ENCODE data around the gene MYO5C.
"Not testable (repeated sequence)": the region's sequence is repeated elsewhere in the genome, so short reads cannot be mapped to it uniquely, and the experiment has no call there.

MYO5C gene

DNA sequence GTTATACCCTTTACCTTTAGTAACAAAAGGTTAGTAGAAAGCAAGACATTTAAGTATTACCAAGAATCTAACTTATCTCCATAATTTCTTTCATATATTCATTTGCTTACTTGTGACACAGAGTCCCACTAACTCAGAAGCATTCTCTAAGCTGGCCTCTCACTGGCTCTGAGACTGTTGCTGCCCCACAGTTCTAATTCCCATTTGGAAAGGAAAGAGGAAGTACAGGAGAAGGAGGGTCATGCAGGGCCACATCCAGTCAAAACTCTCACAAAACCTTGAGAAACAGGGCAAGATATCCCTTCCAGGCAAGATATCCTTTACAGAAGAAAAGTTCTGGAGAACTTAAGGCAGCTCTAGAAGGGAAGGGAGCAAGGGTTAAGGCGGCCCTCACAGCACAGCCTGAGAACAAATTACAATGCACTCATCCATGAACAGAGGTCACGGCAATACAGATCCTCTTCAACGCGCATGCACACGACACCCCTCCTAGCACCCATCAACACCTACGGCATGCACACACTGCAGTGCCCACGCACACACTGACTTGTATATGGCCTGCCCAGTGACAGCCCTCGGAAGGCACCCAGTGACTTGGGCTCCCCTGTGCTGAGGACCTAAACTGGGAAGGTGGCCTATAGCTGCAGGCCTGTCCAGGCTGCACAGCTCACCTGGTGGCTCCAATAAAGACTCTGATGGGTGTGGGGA, 13.0 kb upstream of the MYO5C start:
- DNase-seq, result no peak

DNA sequence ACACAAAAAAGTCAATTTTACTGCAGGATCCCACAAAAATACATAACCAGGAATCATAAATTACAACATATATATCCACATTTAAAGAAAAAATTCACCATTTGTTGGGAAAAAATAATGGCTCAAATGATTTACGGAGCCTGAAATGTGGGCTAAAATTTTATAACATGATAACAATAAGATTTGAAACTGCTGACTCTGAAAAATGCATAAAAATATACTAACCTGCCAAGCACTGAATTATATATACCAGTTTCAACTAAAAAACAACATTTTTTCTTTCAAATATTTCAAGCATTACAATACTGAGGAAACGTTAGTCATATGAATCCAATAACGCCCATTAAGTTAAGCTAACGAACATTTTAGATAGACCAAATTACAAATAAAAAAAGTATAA, 12.2 kb upstream of the MYO5C start:
- DNase-seq, result no peak

DNA sequence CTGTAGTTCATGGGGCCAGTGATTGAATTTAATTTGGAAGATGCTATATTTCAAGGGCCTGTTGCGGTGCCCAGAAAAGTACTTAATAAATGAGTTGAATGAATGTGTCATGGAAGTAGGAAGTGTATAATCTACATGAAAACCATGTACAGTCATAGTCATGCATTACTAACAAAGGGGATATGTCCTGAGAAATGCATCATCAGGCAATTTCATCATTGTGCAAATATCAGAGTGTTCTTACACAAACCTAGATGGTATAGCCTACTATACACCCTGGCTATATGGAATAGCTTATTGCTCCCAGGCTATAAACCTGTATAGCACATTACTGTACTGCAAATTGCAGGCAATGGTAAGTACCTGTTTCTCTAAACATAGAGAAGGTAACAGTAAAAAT, 10.7 kb upstream of the MYO5C start:
- no peak for DNase-seq

DNA sequence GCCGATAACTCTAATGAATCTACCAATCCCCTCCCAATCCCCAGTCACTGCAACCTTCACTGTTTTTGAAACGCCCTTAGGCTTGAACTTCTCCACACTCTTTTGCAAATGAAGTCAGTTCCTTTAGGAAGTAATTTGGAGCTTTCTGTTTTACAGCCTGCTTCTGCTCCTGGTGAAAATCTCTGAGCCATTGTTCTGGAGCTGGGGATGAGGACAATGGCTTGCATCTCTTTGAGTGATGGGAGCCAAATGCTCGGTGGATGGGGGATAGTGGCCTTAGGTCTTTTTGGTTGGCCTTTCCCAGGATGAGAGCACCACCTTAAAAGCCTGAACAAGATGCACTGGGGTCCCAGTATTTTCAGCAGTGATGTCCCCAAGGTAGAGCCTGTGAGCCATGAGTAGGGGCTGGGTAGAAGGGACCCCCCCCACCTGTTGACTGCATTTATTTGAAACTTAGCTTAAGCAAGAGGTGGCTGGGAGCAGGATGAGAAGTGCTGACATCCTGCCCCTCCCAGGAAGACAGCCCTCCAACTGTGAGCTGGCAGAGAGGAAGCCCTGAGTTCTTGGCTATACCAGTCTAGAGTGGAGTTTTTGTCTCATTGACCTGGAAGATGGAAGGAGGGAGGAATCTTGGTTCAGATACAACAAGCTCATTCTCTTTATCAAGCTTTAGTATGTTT, 7.6 kb upstream of the MYO5C start:
- DNase-seq, result no peak

DNA sequence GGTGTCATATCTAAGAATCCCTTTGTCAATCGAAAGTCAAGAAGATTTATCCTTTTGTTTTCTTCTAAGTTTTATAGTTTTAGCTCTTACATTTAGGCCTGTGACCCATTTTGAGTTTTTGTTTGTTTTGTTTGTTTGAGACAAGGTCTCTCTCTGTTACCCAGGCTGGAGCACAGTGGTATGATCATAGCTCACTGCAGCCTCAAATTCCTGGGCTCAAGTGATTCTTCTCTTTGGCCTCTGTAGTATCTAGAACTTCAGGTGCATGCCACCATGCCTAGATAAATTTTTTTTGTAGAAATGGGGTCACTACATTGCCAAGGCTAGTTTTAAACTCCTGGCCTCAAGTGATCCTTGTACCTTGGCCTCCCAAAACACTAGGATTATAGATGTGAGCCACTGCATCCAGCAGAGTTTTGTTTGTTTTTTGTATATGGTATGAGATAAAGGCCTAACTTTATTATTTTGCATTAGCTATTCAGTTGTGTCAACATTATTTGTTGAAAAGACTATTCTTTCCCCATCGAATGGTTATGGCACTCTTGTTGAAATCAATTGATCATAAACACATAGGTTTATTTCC, 5.8 kb upstream of the MYO5C start:
- DNase-seq, result no peak

DNA sequence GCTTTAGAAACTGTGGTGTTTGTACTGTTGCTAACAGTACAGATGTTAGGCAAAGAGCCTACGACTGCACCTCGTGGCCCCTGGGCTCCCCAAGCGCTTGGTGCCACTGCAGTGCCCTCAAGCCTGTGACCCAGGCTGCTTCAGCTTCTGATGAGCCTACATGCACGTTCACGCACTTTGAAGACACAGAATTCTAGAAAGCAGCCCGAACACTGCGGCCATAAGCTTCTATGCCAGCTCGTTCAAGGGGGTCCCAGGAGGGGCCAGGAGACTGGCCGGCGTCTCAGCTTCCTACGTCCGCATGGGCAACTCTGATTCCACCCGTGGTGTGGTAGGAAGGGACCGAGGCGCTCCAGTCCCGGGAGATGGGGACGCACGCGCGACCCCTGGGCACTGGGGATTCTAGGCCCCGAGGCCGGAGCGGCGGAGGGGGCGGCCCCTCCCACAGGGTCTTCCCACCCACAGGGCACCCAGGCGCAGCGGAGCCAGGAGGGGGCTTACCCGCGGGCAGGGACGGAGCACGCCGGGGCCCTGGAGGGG, 653 bp downstream of the MYO5C start:
- DNase-seq, result no peak

DNA sequence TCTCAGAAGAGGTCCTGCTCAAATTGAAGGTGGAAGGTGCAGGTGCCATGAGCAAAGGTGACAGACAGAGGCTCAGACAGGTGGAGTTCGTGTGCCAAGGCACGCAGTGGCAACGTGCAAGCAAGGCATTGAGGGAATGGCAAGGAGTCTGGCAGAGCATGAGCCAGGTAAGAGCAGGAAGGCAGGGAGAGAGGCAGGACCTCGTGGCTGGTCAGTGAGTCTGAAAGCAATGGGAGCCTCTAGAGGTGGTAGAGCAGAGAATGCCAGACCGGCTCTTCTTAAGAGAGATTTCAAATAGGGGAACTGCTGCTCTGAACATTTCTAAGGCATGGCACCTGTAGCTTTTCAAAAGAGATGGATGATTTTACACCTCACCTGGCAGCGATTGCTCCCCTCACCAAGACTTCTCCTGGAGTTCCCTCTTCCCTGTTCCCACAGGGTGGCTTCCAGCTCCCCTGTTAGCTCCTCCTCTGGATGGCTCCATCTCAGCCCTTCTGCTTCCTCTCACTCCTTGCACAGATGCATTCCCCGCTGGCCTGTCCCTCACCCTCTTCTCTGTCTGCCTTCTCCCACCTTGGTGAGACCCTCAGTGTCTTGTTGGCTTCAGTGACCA, 2.7 kb downstream of the MYO5C start:
- DNase-seq, result no peak

DNA sequence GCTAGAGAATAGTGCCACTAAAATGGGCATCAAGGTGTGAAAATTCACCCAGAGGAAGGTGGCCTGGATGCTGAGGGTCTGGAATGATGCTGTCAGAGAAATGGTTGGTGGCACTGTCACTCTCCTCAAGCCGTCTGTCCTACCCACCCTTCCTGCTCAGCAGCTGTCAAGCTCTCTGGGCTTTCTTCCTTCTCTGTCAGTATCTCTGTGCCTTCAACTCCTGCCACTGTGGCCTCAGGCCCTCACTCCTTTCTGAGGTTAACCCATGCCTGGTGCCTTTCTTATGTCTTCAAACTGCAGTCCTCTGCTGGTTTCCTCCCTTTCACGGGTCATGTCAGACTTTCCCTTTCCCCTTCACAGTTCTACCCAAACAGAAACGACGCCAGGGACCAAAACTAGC, 4.4 kb downstream of the MYO5C start:
- DNase-seq, result no peak

DNA sequence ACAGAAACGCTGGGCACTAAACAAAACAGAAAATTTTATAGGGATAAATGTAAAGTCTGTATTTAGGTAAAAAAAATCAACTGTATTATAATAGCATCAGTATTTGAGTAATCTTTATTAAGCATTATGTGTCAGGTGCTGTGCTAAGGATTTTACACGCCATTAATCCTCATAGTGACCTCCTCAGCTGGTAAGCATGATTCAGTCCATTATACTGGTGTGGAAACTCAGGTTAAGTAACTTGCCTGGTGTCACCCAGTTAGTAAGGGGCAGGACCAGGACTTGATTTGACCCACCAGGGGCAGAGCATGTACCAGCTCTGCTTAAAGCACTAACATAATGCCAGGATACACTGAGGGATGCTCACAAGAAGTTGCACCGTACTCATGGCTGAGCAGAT, 4.8 kb downstream of the MYO5C start:
- DNase-seq, result no peak

DNA sequence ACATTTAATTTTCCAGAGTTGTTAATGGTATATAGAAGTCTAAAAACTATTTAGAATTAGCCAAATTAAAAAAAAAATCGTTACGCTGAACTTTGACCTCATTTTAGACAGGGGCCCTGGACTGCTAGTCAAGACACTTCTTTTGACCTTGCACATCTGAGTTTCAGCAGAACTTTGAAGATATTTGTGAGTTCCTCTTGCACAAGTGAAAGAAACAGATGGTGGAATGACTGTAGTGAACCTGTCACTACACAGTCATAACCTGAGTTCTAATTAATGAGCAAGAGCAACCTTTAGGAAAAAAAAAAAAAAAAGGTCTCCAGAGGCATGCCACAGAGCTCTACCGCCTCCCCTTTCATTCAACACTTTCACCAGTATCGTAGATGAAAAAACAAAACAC, 5.3 kb downstream of the MYO5C start:
- DNase-seq, result no peak

DNA sequence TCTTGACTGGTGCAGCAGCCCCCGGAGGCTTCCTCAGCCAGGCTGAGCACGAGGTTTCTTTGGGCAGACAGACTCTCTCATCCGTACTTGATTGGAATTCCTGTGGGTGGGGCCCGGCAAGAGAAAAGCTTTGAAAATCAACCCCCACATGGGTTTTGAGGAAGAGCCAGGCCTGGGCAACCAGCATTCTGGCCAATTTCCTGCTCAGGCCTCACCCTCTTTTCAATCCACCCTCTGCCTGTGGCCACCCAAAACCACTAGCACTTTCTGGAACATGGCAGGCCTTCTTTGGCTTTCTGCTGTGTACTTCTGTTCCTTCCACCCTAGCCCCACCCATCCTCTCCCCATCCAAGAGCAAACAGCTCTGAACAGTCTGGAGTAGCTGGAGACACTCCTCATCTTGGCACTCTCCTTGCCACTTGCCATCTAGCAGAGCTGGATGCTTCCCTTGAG, 5.9 kb downstream of the MYO5C start:
- no peak for DNase-seq

DNA sequence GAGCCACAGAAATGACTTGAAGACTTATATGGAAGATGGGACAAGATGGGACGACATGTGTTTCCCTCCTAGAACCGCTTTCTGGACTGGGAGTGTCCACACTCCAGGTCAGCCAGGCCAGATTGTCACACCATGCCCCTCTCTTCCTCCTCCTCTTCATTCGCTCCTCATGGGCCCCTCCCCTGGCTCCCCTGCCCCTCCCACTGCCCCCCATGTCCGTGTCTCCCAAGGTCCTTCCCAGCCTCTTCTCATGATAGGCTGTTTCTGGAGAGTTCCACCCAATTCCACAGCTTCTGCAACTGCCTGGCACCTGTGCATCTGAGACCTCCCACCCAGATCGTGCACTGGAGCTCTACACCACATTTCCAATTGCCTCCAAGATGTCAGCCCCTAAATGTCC, 6.6 kb downstream of the MYO5C start:
- no peak for DNase-seq

DNA sequence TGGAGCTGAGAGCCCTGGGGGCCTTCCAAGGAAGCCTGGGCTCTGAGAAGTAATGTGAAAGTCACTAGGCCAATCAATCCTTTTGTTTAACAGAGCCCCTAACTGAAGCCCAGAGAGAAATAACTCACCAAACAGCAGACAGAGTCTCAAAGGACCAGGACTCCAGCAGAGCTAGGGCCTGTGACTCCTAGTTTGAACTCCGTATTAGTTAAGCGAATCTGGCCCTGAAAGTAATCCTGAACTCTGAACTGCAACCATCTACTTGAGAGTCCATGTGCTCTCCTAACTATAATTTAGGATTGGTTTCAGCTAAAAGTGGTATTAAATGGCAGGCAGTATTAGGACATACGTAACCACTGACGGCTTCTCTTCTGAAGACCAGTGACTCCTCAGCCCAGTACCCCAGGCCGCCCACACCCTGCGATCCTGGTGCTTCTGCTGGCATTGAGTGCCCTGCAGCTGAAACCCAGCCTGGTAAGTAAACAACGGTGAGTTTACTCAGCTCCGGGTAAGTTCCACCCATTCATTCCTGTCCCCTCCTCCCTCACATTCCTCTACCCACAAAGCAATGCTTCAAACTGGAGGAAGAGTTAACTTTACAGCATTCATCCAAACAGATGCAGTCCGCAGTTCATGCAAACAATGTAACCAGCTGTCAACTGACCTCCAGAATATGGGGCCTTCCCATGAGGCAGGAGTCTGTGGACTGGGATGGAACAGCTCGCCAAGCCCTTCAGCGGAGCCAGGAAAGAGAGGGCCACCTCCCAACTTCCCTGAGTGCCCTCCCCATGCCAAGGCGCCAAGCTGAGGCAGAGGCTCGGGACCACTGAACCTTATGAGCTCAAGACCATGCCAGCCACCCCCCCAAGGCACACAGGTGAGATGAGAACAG, 7.3 kb downstream of the MYO5C start:
- no peak for DNase-seq

DNA sequence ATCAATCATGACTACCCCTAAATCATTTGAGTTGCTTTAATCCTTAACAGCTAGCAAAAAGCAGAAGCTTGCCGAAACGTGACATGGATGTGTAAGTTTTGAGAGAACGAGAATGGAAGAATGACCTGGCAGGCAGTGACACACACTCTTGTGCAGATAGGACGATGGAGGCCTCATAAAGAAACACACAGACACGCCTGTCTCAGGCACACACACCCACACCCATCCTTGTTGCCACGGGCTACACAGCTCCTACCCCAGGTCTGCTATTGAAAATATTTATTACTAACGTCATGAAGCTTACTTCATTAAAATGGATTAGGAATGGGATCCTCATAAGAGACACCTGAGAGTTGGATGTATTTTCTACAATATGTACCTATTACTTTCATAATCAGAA, 8.5 kb downstream of the MYO5C start:
- DNase-seq, result no peak

DNA sequence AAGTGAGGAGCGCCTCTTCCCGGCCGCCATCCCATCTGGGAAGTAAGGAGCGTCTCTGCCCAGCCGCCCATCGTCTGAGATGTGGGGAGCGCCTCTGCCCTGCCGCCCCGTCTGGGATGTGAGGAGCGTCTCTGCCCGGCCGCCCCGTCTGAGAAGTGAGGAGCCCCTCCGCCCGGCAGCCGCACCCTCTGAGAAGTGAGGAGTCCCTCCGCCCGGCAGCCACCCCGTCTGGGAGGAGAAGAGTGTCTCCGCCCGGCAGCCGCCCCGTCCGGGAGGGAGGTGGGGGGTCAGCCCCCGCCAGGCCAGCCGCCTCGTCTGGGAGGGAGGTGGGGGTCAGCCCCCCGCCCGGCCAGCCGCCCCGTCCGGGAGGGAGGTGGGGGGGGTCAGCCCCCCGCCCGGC, 9.7 kb downstream of the MYO5C start:
- not testable (repeated sequence) for DNase-seq

DNA sequence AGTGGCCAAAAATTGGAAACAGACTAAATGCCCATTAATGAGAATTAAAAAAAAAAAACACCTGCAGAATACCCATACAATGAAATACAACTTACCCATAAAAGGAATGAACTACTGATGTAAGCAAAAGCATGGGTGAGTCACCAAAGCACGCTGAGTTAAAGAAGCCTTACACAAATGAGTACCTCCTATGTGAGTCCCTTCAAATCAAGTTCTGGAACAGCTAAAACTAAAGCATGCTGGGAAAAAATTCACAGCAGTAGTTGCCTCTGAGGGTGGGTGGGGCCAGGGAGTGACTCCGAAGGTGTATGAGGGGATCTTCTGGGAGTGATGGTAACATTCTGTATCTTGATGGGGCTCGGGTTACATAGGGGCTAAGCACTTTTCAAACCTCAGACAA, 11.4 kb downstream of the MYO5C start:
- DNase-seq, result no peak

DNA sequence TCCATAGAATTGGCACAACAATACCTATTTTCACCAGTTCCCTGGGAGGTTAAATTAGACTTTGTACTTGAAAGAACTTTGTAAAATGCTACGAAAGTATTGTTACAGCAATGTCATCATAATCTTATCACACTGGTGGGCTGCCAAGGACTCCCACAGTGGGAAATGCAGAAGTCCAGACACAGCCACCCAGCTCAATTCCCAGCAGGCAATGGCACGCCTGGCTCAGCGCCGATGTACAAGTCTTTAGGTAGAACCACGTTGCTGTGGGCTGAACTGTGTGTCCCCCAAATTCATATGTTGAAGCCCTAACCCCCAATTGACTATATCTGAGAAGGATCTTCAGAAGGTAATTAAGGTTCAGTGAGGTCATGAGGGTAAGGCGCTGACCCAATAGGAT, 12.3 kb downstream of the MYO5C start:
- no peak for DNase-seq

DNA sequence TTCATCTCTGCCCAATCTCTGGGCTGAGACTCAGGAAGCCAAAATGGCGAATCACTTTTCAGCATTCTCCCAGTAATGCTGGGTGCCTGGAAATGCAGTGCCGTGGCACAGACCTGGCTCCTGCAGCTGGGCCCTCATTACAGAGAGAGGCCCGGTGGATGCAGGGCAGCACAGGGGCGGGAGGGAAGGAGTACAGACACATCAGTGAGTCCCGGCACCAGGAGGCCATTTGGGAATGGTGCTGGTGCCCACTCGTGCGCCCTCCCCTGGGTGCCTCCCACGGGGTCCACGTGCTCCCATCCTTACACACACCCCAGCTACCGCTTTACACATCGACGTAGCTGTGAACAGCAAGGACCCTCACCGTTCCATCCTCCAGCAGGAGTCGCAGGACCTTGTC, 13.2 kb downstream of the MYO5C start:
- DNase-seq, result no peak

DNA sequence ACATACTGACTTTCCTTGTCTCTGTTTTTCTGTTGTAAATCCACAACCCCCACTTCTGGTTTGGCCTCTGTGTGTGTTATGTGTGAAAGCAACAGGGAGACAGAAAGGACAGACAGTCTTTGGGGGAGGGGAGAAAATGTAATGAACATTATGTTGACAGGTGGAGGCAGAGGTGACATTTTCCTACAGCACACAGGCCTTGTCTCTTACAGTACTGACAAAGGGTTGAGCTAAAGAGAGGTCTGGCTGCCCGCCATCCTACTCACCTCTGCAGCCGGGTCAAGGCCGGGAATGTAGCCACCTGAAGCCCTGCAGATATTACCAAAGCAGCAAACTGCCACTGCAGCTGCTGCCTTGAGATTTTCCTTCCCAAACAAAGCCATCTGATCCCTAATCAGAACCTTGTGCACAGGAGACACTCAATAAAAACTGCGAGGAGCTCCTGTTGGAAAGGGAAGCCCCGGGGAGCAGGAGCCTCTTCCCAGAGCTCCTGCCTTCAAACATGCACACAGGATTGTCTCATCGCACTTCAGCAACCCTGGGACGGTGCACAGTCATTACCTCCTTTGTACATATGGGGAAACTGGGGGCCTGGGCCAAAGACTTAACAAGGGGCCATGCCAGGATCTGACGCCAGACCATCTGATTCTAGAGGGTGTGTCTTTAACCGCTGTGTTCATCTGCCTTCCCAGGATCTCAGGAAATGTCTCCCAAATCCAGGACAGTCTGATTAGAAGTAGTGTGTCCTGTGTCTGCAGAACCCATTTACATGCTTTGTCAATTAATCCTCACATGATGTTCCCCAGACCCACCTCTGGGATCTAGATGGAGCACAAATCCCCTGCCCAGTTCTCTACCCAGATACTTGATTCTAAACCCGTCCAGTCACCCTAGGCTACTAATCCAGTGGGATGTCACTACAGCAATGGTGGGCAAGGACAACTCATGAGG, 14.2 kb downstream of the MYO5C start:
- no peak for DNase-seq

DNA sequence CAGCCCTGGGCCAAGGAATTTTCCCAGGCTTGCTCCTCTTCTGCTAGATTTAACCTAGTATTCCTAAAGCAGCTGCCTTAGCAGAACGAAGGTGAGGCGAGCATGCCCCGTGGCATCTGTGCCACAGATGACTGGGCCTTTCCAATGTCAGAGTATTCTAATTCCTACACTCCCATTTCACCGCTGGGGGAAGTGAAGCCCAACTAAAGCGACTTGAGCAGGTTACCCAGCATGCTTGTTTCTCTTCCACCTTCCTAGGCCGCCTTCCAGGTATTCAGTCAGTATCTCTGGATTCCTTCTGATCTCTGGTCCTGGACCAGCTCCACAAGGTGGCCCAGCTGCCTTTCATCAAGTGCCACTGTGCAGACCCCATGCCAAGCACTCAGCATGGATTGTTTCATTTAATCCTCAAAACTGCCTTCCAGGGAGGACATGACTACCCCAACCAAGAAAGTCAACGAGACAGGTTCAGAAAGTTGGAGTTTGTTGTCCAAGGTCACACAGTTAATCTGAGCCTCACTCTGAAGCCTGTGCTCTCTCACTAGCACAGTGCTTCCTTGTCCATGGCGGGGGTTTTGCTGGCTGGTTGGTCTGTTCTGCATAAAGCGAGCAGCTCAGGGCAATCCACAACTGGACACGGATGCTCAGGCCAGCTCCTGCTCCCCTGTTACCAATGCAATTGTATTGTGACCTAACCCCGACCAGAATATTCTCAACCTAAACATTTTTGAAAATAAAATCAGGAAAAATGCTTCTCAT, 15.1 kb downstream of the MYO5C start:
- DNase-seq, result no peak

Measured in CD4-positive, alpha-beta T cell treated with Interleukin-6 for 4 hours (primary cell).